D721Med (cell line): ENCODE measurements around the gene OR1A1.
"Not testable (repeated sequence)": the region's sequence is repeated elsewhere in the genome, so short reads cannot be mapped to it uniquely, and the experiment has no call there.

Experiments
- DNase-seq: peaks from one replicate; pipeline ENCODE4 v3.0.0; 2011; ENCODE audit warnings: low spot score; ENCODE audit not compliant: insufficient read length
- FAIRE-seq: peaks from 2 replicates; lab custom pipeline; 2011; peaks lifted over from hg19 to GRCh38; lab: Jason Lieb, UNC
- CTCF ChIP-seq: IDR thresholded peaks from 2 replicates; pipeline ENCODE4 v1.5.1; 2012; ENCODE audit warnings: mild to moderate bottlenecking, control low read depth; ENCODE audit not compliant: insufficient read depth; ENCODE audit errors: missing control alignments

Gene OR1A1

GRCh38 chr17:3221850-3222249, 14.4 kb downstream of the OR1A1 start:
- no peak for TF ChIP-seq CTCF

GRCh38 chr17:3222505-3222904, 15.0 kb downstream of the OR1A1 start:
- DNase-seq (no peak), FAIRE-seq (no peak)
- TF ChIP-seq CTCF: no peak

More at GRCh38 chr17:3221850-3222249, 14.4 kb downstream of the OR1A1 start:
- FAIRE-seq (no peak), DNase-seq (no peak)

- peak; percentile 38 for FAIRE-seq
Measured at GRCh38 chr17:3224721-3225352, 17.4 kb downstream of the OR1A1 start.

GRCh38 chr17:3232300-3232699, 24.8 kb downstream of the OR1A1 start:
- not testable (repeated sequence) for FAIRE-seq, DNase-seq

More at GRCh38 chr17:3224721-3225352, 17.4 kb downstream of the OR1A1 start:
- DNase-seq: not testable (repeated sequence)

- not testable (repeated sequence) for DNase-seq, FAIRE-seq
Measured at GRCh38 chr17:3238685-3239084, 31.2 kb downstream of the OR1A1 start.

- DNase-seq, FAIRE-seq: not testable (repeated sequence)
Measured at GRCh38 chr17:3241044-3241443, 33.6 kb downstream of the OR1A1 start.

- DNase-seq, FAIRE-seq: not testable (repeated sequence)
Measured at GRCh38 chr17:3244841-3245240, 37.4 kb downstream of the OR1A1 start.

GRCh38 chr17:3249013-3249412, 41.5 kb downstream of the OR1A1 start:
- DNase-seq, FAIRE-seq: not testable (repeated sequence)

- no peak for DNase-seq
- no peak for FAIRE-seq
- TF ChIP-seq CTCF: no peak
Measured at GRCh38 chr17:3256575-3256974, 49.1 kb downstream of the OR1A1 start.

GRCh38 chr17:3260163-3260562, 52.7 kb downstream of the OR1A1 start:
- DNase-seq: no peak
- FAIRE-seq: no peak
- no peak for TF ChIP-seq CTCF
